Activated B cell treated with CpG ODN at 0.5 μM for 24 hours (primary cell): ENCODE data around the gene INCA1. TPM values are rescaled to one million over a fixed set of nuclear protein-coding genes. Genes with fewer than 3 reads are reported as not detected.

Experiments
- ATAC-seq: fragments of 200-7000 bp; cut with Tn5 transposase; one replicate; pipeline ENCODE4 v1.10.0; 2021; ENCODE audit warnings: low read depth, mild to moderate bottlenecking, moderate library complexity
- CTCF ChIA-PET: fragments of 350-600 bp; sonication (Branson Sonifier 250); formaldehyde crosslinking; loops from one replicate; lab custom pipeline; 2021; ENCODE audit warnings: antibody characterized with exemption; lab: Charles Lee
- POLR2A ChIA-PET: fragments of 350-600 bp; sonication (Branson Sonifier 250); formaldehyde crosslinking; loops from one replicate; lab custom pipeline; 2021; ENCODE audit warnings: antibody characterized with exemption; lab: Charles Lee
- DNase-seq: peaks from one replicate; pipeline ENCODE4 v3.0.0; 2022
- H3K27ac Mint-ChIP-seq: one replicate; pipeline ENCODE4 v1.8.0; 2020; ENCODE audit warnings: mixed read lengths
- H3K27me3 Mint-ChIP-seq: one replicate; pipeline ENCODE4 v1.8.0; 2021; ENCODE audit warnings: mixed read lengths
- H3K36me3 Mint-ChIP-seq: one replicate; pipeline ENCODE4 v1.8.0; 2021; ENCODE audit warnings: low read depth, mixed read lengths
- H3K4me1 Mint-ChIP-seq: one replicate; pipeline ENCODE4 v1.8.0; 2021; ENCODE audit warnings: mixed read lengths
- H3K4me3 Mint-ChIP-seq: one replicate; pipeline ENCODE4 v1.8.0; 2020; ENCODE audit warnings: mild to moderate bottlenecking, mixed read lengths
- H3K9me3 Mint-ChIP-seq: one replicate; pipeline ENCODE4 v1.8.0; 2020; ENCODE audit warnings: mixed read lengths
- intact Hi-C: fragments of 100-400 bp; cut with micrococcal nuclease; formaldehyde crosslinking; loops from one replicate; pipeline ENCODE4 v1.15.1; 2024
- total RNA-seq: library from RNA; stranded (reverse); gene quantifications from 2 replicates; pipeline ENCODE4 v1.2.3, GENCODE V29; 2022
- TF ChIP-seq, protein P1 (sequence below): fragments of 200-600 bp; IDR thresholded peaks from one replicate; pipeline ENCODE4 v1.8.0; 2022; ENCODE audit warnings: antibody characterized with exemption, mild to moderate bottlenecking

INCA1 gene
- total RNA-seq, 1 donor from 2014 or later, result 0.44 TPM

DNA sequence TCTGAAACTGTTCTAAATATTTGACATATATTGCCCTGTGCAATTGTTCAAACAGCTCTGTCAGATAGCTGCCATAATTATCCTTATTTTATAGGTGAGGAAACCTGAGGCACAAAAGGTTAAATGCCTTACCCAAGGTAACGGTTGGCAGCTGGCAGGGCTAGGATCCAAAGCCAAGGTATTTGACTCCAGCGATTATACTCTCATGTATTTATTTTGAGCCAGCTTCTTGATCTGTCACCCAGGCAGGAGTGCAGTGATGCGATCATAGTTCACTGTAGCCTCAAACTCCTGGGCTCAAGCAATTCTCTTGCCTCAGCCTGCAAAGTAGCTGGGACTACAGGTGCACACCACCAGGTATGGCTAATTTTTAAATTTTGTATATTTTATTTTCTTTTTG, 39.2 kb downstream of the INCA1 start:
- Mint-ChIP-seq H3K27me3 (no peaks in the 10 kb centered on the region), H3K4me3 (no peak overlapping the region), H3K27ac (no peak overlapping the region), H3K9me3 (no peaks in the 10 kb centered on the region), H3K4me1 (no peaks in the 10 kb centered on the region), H3K36me3 (peaks cover 37% of the 10 kb centered on the region)
- TF ChIP-seq, protein P1, sequence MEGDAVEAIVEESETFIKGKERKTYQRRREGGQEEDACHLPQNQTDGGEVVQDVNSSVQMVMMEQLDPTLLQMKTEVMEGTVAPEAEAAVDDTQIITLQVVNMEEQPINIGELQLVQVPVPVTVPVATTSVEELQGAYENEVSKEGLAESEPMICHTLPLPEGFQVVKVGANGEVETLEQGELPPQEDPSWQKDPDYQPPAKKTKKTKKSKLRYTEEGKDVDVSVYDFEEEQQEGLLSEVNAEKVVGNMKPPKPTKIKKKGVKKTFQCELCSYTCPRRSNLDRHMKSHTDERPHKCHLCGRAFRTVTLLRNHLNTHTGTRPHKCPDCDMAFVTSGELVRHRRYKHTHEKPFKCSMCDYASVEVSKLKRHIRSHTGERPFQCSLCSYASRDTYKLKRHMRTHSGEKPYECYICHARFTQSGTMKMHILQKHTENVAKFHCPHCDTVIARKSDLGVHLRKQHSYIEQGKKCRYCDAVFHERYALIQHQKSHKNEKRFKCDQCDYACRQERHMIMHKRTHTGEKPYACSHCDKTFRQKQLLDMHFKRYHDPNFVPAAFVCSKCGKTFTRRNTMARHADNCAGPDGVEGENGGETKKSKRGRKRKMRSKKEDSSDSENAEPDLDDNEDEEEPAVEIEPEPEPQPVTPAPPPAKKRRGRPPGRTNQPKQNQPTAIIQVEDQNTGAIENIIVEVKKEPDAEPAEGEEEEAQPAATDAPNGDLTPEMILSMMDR, result no peak
- DNase-seq, result no peak
- no peak for ATAC-seq
- ChIA-PET POLR2A (interaction anchor here (0.7 to 2.3 kb wide), 3 partner anchors 9 to 120 kb away, joined by 4 to 8 read pairs (median 6); partner anchors contain the start of genes PFN1, SPAG7 and ZFP3), CTCF (interaction anchor here (1.4 kb wide), 1 partner anchor 49 kb away, joined by 4 read pairs; no protein-coding TSS in a partner anchor)
- intact Hi-C loops, result no loop called here

DNA sequence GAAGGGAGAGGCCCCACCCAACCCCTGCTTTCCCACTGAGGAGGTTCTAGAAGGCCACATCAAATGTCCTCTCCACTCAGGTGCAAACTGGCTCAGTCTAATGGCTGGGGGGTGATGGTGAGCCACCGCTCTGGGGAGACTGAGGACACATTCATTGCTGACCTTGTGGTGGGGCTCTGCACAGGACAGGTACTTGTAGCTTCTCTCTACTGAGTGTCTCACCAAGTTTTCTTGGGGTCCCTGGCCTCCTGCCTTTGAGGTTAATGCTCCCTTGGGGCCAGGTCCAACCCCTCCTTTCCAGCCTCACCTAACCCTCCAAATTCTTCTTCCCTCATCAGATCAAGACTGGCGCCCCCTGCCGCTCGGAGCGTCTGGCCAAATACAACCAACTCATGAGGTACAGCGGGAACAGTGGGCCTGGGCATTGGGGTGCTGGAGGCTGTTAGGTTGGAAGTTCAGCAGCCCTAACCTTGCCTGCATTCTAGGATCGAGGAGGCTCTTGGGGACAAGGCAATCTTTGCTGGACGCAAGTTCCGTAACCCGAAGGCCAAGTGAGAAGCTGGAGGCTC, 40.7 kb downstream of the INCA1 start:
- no peaks in the 10 kb centered on the region for H3K27me3 Mint-ChIP-seq
- no peak for ATAC-seq
- H3K4me3 Mint-ChIP-seq, result no peak overlapping the region
- no peaks in the 10 kb centered on the region for H3K4me1 Mint-ChIP-seq
- ChIA-PET CTCF (no interaction called here), POLR2A (interaction anchor here (0.5 to 2.3 kb wide), 4 partner anchors 8 to 72 kb away, joined by 4 to 8 read pairs (median 5); partner anchors contain the start of genes PFN1, RNF167, SLC25A11 and SPAG7)
- intact Hi-C loops, result loop anchor here (1.0 kb wide), 1 partner anchor 47 kb away; no protein-coding TSS in a partner anchor
- H3K36me3 Mint-ChIP-seq, result peaks cover 34% of the 10 kb centered on the region
- no peak overlapping the region for H3K27ac Mint-ChIP-seq
- H3K9me3 Mint-ChIP-seq, result no peaks in the 10 kb centered on the region
- no peak for DNase-seq
- TF ChIP-seq, protein P1, result no peak

DNA sequence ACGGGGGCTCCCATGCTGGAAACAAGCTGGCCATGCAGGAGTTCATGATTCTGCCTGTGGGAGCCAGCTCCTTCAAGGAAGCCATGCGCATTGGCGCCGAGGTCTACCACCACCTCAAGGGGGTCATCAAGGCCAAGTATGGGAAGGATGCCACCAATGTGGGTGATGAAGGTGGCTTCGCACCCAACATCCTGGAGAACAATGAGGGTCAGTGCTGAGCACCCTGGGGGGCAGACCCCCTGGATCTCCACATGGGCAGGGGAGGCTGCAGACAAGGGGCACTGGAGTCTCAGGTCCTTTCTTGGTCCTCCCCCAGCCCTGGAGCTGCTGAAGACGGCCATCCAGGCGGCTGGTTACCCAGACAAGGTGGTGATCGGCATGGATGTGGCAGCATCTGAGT, 42.2 kb downstream of the INCA1 start:
- ChIA-PET POLR2A (interaction anchor here (0.8 to 1.5 kb wide), 4 partner anchors 10 to 46 kb away, joined by 3 to 6 read pairs (median 4); partner anchors contain the start of genes RNF167, SLC25A11 and SPAG7), CTCF (no interaction called here)
- DNase-seq, result no peak
- no peak for ATAC-seq
- H3K27me3 Mint-ChIP-seq, result no peaks in the 10 kb centered on the region
- no peaks in the 10 kb centered on the region for H3K9me3 Mint-ChIP-seq
- TF ChIP-seq, protein P1, result no peak
- no peak overlapping the region for H3K27ac Mint-ChIP-seq
- intact Hi-C loops, result no loop called here
- no peak overlapping the region for H3K4me3 Mint-ChIP-seq
- peaks cover 22% of the 10 kb centered on the region for H3K36me3 Mint-ChIP-seq
- peaks cover 12% of the 10 kb centered on the region for H3K4me1 Mint-ChIP-seq

DNA sequence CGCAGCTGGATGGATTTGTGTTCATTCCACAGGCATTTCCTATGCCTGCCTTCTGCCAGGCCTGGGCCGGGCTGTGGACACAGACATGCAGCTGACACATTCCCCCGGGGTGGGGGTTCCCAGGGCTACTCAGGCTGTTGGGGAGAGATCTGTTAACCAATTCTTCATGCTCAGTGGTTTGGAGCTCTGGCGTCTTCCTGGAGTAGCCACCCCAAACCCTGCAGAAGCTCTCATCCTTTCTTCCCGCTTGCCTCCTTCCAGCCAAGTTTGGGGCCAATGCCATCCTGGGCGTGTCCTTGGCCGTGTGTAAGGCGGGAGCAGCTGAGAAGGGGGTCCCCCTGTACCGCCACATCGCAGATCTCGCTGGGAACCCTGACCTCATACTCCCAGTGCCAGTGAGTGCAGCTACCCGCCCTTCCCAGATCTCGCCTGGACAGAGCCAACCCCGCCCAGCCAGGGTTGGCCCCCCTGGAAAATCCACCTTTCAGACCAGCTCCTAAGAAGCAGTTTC, 43.8 kb downstream of the INCA1 start:
- Mint-ChIP-seq H3K27me3 (peaks cover 2% of the 10 kb centered on the region), H3K4me3 (no peak overlapping the region), H3K4me1 (peaks cover 14% of the 10 kb centered on the region), H3K36me3 (peaks cover 9% of the 10 kb centered on the region), H3K27ac (no peak overlapping the region), H3K9me3 (no peaks in the 10 kb centered on the region)
- DNase-seq, result no peak
- ChIA-PET POLR2A (interaction anchor here (0.7 to 12.1 kb wide), 3 partner anchors 13 to 64 kb away, joined by 3 to 391 read pairs (median 9); partner anchors contain the start of genes RNF167, SLC25A11 and SPAG7), CTCF (no interaction called here)
- TF ChIP-seq, protein P1, result no peak
- intact Hi-C loops, result no loop called here
- no peak for ATAC-seq

DNA sequence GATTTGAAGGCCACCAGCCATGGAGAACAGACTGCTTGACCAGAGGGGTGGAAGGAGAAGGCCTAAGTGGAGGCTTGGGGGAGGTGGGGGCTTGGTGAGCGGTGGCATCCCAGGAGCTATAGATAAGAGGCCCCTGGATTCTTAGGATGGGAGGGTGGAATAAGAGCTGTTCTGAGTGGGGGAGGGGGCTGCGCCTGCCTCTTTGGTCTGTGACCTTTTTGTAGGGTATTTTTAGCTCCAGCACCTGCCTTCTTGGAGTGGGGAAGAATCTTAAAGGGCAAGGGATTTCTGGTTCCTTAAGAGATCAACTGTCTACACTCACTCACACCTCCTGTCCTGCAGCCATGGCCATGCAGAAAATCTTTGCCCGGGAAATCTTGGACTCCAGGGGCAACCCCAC, 45.8 kb downstream of the INCA1 start:
- peaks cover 13% of the 10 kb centered on the region for H3K36me3 Mint-ChIP-seq
- TF ChIP-seq, protein P1, result no peak
- peaks cover 19% of the 10 kb centered on the region for H3K4me1 Mint-ChIP-seq
- no peak for DNase-seq
- ChIA-PET POLR2A (interaction anchor here (0.5 to 12.1 kb wide), 4 partner anchors 9 to 19 kb away, joined by 3 to 391 read pairs (median 55); partner anchors contain the start of genes GP1BA, RNF167, SLC25A11 and SPAG7), CTCF (interaction anchor here (1.0 to 2.0 kb wide), 4 partner anchors 29 to 385 kb away, joined by 3 to 6 read pairs (median 3); partner anchors contain the start of gene CAMTA2)
- intact Hi-C loops, result no loop called here
- no peak overlapping the region for H3K4me3 Mint-ChIP-seq
- peak overlapping the region; percentile 86 for H3K27ac Mint-ChIP-seq
- no peaks in the 10 kb centered on the region for H3K9me3 Mint-ChIP-seq
- H3K27me3 Mint-ChIP-seq, result peaks cover 2% of the 10 kb centered on the region
- no peak for ATAC-seq
